HEK293 (cell line): ENCODE results near the gene SLC22A4.

Source experiments
- YY1 ChIP-seq: fragments of 450-650 bp; formaldehyde crosslinking; IDR thresholded peaks from 2 replicates; pipeline ENCODE4 v1.5.1; 2018; ENCODE audit warnings: missing biosample characterization, missing genetic modification characterization
- TF ChIP-seq, protein P1 (sequence below): fragments of 450-650 bp; formaldehyde crosslinking; IDR thresholded peaks from 2 replicates; pipeline ENCODE4 v1.5.1; 2016; ENCODE audit warnings: missing biosample characterization, missing genetic modification characterization
- TF ChIP-seq, protein P2 (sequence below): fragments of 450-650 bp; formaldehyde crosslinking; IDR thresholded peaks from 2 replicates; pipeline ENCODE4 v1.5.1; 2016; ENCODE audit warnings: missing biosample characterization, missing genetic modification characterization

DNA sequence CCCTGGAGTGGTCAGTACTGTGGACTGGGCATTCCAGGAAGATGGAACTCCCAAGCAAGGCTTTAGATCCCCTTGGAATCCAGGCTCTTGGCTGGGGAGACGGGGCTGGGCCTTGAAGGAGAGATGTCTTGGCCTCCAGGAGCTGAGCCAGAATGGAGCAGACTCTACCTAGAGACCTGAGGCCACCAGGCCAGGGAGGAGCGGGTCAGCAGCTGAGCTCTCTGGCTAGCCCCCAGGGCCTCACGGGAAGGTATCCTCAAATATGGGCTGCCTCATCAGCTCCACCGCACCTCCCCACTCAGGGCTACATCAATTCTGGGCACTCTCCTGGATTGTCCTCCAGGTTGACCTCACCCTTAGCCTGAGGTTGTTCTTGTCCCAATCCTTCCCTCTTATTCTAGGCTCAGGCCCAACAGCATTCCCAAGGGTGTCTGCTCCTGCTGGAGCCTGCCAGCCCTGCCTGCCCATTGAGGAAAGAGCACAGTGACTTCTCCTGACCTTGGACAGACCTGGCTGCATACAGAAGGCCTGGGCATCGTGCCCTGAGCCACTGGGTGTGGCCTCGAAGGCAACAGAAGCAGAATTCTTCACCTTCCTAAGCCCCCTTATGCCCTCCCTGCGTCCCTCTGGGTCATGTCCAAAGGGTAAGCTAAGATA is 39.7 kb upstream of the SLC22A4 start:
- TF ChIP-seq, protein P1, sequence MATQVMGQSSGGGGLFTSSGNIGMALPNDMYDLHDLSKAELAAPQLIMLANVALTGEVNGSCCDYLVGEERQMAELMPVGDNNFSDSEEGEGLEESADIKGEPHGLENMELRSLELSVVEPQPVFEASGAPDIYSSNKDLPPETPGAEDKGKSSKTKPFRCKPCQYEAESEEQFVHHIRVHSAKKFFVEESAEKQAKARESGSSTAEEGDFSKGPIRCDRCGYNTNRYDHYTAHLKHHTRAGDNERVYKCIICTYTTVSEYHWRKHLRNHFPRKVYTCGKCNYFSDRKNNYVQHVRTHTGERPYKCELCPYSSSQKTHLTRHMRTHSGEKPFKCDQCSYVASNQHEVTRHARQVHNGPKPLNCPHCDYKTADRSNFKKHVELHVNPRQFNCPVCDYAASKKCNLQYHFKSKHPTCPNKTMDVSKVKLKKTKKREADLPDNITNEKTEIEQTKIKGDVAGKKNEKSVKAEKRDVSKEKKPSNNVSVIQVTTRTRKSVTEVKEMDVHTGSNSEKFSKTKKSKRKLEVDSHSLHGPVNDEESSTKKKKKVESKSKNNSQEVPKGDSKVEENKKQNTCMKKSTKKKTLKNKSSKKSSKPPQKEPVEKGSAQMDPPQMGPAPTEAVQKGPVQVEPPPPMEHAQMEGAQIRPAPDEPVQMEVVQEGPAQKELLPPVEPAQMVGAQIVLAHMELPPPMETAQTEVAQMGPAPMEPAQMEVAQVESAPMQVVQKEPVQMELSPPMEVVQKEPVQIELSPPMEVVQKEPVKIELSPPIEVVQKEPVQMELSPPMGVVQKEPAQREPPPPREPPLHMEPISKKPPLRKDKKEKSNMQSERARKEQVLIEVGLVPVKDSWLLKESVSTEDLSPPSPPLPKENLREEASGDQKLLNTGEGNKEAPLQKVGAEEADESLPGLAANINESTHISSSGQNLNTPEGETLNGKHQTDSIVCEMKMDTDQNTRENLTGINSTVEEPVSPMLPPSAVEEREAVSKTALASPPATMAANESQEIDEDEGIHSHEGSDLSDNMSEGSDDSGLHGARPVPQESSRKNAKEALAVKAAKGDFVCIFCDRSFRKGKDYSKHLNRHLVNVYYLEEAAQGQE (tag by site-specific recombination) = no peak
- TF ChIP-seq, protein P2, sequence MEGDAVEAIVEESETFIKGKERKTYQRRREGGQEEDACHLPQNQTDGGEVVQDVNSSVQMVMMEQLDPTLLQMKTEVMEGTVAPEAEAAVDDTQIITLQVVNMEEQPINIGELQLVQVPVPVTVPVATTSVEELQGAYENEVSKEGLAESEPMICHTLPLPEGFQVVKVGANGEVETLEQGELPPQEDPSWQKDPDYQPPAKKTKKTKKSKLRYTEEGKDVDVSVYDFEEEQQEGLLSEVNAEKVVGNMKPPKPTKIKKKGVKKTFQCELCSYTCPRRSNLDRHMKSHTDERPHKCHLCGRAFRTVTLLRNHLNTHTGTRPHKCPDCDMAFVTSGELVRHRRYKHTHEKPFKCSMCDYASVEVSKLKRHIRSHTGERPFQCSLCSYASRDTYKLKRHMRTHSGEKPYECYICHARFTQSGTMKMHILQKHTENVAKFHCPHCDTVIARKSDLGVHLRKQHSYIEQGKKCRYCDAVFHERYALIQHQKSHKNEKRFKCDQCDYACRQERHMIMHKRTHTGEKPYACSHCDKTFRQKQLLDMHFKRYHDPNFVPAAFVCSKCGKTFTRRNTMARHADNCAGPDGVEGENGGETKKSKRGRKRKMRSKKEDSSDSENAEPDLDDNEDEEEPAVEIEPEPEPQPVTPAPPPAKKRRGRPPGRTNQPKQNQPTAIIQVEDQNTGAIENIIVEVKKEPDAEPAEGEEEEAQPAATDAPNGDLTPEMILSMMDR = no peak
- TF ChIP-seq YY1 (tag by site-specific recombination) = no peak
